Measurements from ENCODE around the gene HS2ST1. TPM values are rescaled to one million over a fixed set of nuclear protein-coding genes. Genes with fewer than 3 reads are reported as not detected.

Gene HS2ST1
- total RNA-seq, 1 experiment from 2014 or later, result 45.8 TPM

DNA sequence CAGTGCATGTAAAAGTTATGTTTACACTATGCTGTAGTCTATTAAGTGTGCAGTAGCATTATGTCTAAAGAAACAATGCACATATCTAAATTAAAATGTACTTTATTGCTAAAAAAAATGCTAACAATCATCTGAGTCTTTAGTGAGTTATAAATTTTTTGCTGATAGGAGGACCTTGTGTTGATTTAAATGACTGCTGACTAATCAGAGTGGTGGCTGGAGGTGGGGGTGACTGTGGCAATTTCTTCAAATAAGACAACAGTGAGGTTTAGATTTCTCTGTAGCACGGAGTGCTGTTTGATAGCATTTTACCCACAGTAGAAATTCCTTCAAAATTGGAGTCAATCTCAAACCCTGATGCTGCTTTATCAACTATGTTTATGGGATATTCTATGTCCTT is 37.0 kb downstream of the HS2ST1 start:
- Histone ChIP-seq H3K4me1 (ENCODE audit: insufficient read depth, low read length, poor library complexity, severe bottlenecking) (peaks cover 3% of the 10 kb centered on the region), H3K36me3 (ENCODE audit: insufficient read depth, low read length, poor library complexity, severe bottlenecking) (no peaks in the 10 kb centered on the region), H3K27ac (ENCODE audit: low read depth, low read length, poor library complexity, severe bottlenecking) (no peak overlapping the region), H3K27me3 (replicated peaks; ENCODE audit: insufficient read depth, low read depth, low read length, poor library complexity) (no peaks in the 10 kb centered on the region), H3K9me3 (ENCODE audit: low read depth, low read length, poor library complexity, severe bottlenecking) (no peaks in the 10 kb centered on the region), H3K4me3 (ENCODE audit: low read depth, low read length, poor library complexity, severe bottlenecking) (no peak overlapping the region)
- POLR2A ChIA-PET (ENCODE audit: low non-redundant PET), result no interaction called here
- DNase-seq (ENCODE audit: low spot score), result no peak
- TF ChIP-seq, protein P1, sequence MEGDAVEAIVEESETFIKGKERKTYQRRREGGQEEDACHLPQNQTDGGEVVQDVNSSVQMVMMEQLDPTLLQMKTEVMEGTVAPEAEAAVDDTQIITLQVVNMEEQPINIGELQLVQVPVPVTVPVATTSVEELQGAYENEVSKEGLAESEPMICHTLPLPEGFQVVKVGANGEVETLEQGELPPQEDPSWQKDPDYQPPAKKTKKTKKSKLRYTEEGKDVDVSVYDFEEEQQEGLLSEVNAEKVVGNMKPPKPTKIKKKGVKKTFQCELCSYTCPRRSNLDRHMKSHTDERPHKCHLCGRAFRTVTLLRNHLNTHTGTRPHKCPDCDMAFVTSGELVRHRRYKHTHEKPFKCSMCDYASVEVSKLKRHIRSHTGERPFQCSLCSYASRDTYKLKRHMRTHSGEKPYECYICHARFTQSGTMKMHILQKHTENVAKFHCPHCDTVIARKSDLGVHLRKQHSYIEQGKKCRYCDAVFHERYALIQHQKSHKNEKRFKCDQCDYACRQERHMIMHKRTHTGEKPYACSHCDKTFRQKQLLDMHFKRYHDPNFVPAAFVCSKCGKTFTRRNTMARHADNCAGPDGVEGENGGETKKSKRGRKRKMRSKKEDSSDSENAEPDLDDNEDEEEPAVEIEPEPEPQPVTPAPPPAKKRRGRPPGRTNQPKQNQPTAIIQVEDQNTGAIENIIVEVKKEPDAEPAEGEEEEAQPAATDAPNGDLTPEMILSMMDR (conservative IDR thresholded peaks at IDR 0.05; ENCODE audit: low read depth, low read length), result no peak
- TF ChIP-seq EZH2 (IDR thresholded peaks at IDR 0.05; ENCODE audit: borderline replicate concordance, low read depth, low read length, poor library complexity, severe bottlenecking), result no peak
- intact Hi-C loops (cut with micrococcal nuclease; ENCODE audit: unreplicated experiment), result no loop called here
- no TSS peak for BruUV-seq (replicated peaks)
- CTCF ChIA-PET, result no interaction called here

DNA sequence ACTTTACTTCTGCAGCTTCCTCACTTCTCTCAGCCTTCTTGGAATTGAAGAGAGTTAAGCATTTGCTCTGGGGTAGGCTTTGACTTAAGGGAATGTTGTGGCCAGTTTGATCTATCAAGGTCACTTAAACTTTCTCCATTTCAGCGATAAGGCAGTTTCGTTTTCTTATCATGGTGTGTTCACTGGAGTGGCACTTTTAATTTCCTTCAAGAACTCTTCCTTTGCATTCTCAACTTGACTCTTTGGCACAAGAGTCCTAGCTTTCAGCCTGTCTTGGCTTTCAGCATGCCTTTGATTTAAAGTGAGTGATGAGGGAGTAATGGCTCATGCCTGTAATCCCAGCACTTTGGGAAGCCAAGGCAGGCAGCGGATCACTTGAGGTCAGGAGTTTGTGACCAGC is 38.7 kb downstream of the HS2ST1 start:
- DNase-seq (ENCODE audit: low spot score), result no peak
- Histone ChIP-seq H3K27me3 (replicated peaks; ENCODE audit: insufficient read depth, low read depth, low read length, poor library complexity) (no peaks in the 10 kb centered on the region), H3K4me3 (ENCODE audit: low read depth, low read length, poor library complexity, severe bottlenecking) (no peak overlapping the region), H3K9me3 (ENCODE audit: low read depth, low read length, poor library complexity, severe bottlenecking) (no peaks in the 10 kb centered on the region), H3K36me3 (ENCODE audit: insufficient read depth, low read length, poor library complexity, severe bottlenecking) (no peaks in the 10 kb centered on the region), H3K4me1 (ENCODE audit: insufficient read depth, low read length, poor library complexity, severe bottlenecking) (no peaks in the 10 kb centered on the region), H3K27ac (ENCODE audit: low read depth, low read length, poor library complexity, severe bottlenecking) (no peak overlapping the region)
- no TSS peak for BruUV-seq (replicated peaks)
- intact Hi-C loops (cut with micrococcal nuclease; ENCODE audit: unreplicated experiment), result no loop called here
- CTCF ChIA-PET, result no interaction called here
- no peak for TF ChIP-seq EZH2 (IDR thresholded peaks at IDR 0.05; ENCODE audit: borderline replicate concordance, low read depth, low read length, poor library complexity, severe bottlenecking)
- TF ChIP-seq, protein P1 (conservative IDR thresholded peaks at IDR 0.05; ENCODE audit: low read depth, low read length), result no peak
- POLR2A ChIA-PET (ENCODE audit: low non-redundant PET), result no interaction called here

DNA sequence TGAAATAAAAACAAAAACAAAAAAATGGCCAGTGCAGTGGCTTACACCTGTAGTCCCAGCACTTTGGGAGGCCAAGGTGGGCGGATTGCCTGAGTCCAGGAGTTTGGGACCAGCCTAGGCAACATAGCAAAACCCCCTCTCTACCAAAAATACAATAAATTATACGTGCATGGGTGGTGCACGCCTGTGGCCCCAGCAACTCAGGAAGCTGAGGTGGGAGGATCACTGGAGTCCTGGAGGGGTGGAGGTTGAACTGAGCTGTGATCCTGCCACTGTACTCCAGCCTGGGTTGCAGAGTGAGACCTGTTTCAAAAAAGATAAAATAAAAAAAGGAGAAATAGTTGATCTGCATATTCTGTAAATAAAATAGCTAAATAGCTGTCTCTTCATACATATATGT is 41.2 kb downstream of the HS2ST1 start:
- ChIA-PET POLR2A (ENCODE audit: low non-redundant PET) (no interaction called here), CTCF (no interaction called here)
- BruUV-seq (replicated peaks), result no TSS peak
- Histone ChIP-seq H3K27ac (ENCODE audit: low read depth, low read length, poor library complexity, severe bottlenecking) (no peak overlapping the region), H3K9me3 (ENCODE audit: low read depth, low read length, poor library complexity, severe bottlenecking) (no peaks in the 10 kb centered on the region), H3K27me3 (replicated peaks; ENCODE audit: insufficient read depth, low read depth, low read length, poor library complexity) (no peaks in the 10 kb centered on the region), H3K4me3 (ENCODE audit: low read depth, low read length, poor library complexity, severe bottlenecking) (no peak overlapping the region), H3K4me1 (ENCODE audit: insufficient read depth, low read length, poor library complexity, severe bottlenecking) (no peaks in the 10 kb centered on the region), H3K36me3 (ENCODE audit: insufficient read depth, low read length, poor library complexity, severe bottlenecking) (no peaks in the 10 kb centered on the region)
- intact Hi-C loops (cut with micrococcal nuclease; ENCODE audit: unreplicated experiment), result no loop called here
- no peak for DNase-seq (ENCODE audit: low spot score)
- TF ChIP-seq EZH2 (IDR thresholded peaks at IDR 0.05; ENCODE audit: borderline replicate concordance, low read depth, low read length, poor library complexity, severe bottlenecking), result no peak
- TF ChIP-seq, protein P1 (conservative IDR thresholded peaks at IDR 0.05; ENCODE audit: low read depth, low read length), result no peak

Data from A673 (cell line).